Suppressor macrophage treated with lipopolysaccharide for 1 hour (primary cell): ENCODE results near the gene PCDH15.
"Not testable (repeated sequence)": the region's sequence is repeated elsewhere in the genome, so short reads cannot be mapped to it uniquely, and the experiment has no call there.

Source experiments
- DNase-seq, 3 donors: peaks; one replicate each; pipeline ENCODE4 v3.0.0-alpha.2; 2020 to 2022

Gene PCDH15

DNA sequence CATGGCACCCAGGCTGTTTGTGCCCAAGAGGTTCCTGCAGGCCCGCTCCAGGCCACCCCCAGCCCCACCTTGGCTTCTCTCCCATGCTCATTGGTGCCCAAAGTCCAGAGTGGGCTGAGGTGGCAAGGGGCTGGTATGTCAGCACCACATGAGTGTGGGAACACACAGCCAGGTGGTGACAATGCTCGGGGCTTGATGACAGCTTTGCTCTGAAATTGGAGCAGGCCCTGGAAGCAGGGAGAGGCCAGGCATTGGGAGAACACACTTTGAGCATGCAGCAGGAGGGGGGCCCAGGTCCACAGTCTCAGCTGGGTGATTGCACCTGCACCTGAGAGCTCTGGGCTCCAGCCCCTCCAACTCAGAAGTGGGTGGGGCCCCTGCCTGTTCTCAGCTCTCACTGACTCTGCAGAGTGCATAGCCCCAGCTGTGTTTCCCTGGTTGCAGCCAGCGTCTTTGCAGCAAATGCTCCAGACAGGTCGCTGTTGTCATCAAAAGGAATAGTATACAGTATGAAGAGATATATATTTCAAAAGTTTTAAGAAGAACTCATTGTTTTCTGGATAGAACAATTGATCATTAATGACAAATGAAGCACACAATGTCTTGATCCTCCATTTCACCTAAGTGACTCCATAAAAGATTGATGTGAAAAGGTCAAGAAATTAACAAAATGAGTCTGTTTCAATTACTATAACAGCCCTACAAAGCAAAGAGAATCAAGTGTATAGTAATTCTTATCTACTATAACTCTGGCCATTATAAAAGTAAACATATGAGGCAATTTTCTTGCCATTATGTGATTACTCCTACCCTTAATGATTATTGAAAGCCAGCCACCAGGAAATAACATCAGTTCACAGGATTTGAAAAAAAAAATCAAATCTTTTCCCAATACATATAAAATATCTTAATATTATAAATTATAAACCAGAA lies 848.1 kb downstream of the PCDH15 start:
- no peak for DNase-seq

DNA sequence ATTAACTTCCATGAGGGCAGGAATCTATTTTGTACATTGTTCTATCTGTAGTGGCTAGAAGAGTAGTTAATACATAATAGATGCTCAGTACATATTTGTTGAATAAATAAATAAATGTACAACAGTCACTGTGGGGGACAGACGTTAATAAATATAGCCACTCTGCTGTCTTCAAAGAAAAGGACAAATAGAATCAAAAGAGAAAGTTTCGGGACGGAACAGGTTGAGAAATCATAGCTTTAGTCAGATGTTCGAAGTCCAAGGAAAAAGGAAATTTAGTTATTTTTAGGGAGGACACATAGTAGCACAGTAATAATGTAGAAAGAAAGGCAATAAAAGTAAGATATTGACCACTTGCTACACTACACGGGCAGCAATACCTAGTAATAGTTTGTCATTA lies 861.4 kb downstream of the PCDH15 start:
- no peak for DNase-seq

GRCh38 chr10:53930648-53931047 lies 870.4 kb downstream of the PCDH15 start:
- DNase-seq, result no peak

DNA sequence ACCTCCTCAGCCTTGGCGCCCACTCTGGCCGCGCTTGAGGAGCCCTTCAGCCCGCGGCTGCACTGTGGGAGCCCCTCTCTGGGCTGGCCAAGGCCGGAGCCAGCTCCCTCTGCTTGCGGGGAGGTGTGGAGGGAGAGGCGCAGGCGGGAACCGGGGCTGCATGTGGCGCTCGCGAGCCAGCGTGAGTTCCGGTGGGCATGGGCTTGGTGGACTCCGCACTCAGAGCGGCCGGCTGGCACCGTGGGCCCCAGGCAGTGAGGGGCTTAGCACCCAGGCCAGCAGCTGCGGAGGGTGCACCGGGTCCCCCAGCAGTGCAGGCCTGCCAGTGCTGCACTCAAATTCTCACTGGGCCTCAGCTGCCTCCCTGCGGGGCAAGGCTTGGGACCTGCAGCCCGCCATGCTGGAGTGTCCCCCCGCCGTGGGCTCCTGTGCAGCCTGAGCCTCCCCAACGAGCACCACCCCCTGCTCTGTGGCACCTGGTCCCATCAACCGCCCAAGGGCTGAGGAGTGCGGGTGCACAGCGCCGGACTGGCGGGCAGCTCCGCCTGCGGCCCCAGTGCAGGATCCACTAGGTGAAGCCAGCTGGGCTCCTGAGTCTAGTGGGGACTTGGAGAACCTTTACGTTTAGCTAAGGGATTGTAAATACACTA lies 876.9 kb downstream of the PCDH15 start:
- DNase-seq, result not testable (repeated sequence)

DNA sequence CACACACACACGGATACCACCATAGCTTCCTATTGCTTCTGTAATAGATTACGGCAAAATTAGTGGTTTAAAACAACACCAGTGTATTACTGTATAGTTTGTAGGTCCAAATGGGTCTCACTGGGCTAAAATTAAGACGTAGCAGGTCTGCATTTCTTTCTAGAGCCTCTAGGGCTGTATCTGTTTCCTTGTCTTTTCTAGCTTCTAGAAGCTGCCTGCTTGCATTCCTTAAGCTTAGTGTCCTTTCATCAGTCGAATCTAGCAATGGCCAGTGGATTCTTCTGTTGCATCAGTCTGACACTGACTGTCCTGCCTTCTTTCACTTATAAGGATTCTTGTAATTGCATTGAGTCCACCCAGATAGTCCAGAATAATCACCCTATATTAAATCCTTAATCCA lies 882.3 kb downstream of the PCDH15 start:
- no peak for DNase-seq

- no peak for DNase-seq
Measured at GRCh38 chr10:53909791-53910190, 891.2 kb downstream of the PCDH15 start.

DNA sequence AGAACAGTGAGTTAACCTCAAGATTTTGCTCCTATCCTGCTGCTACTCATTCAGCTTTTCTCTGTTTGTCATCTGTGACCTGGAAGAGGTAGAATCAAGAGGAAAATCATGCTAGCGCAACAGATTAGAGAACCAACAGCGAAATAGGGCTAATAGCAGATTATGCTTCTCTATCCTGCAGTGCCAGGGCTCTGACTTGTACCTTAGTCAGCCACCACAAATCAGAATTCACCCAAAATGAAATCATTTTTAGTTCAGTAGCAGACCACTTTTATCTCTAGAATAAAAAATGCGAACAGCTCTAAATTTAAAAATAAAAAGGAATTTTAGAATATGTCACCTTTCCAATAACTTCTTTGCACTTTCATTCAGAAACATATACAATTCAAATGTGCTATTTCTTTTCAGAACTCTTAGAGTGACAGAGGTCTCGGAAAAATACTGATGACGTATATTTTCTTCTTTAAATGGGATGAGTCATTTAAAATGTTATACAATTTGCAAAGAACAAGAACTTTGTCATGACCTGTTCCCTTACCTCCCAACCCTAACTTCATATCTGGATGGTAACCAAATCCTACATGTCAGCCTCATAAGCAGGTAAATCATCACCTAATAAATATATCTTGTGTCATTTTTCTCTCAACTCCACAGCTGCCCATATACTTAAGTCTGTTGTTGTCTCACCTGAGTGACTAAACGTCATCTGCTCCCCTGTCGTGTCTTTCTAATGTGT lies 896.4 kb downstream of the PCDH15 start:
- DNase-seq, result no peak

DNA sequence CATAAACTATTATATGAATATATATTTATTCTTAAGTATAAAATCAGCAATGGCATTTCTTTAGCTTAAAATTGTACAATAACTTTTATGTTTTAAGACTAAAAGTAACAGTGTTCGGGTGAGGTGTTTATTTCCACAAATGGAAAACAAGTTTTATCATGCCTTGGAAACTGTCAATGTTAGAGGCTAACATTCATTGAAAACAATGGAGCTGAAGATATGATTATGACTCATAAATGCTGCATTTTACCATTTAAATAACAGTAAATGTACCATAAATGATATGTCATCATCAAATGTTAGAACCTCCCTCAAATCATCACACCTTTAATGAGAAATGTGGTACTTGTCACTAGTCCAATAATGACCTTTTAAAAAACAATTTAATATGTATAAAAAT lies 897.3 kb downstream of the PCDH15 start:
- DNase-seq, result no peak

- DNase-seq, result no peak
Measured at GRCh38 chr10:53899463-53900160, 901.4 kb downstream of the PCDH15 start.

DNA sequence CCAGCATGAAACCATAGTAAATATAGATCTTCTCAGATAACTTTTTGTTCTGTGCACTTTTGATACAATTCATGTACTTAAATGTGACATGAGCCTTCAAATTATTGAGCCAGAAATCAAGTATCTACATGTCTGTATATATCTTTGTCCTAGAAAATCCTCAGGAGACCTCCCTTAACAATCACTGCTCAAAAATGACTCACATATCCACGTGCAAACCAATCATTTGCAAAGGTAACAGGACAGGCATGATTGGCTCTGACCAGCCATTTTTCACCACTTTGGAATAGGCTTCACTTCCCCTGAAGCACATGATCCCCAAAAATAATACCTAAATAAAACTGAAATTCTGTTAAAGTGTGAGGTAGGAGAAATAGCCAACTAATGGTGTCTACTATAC lies 902.5 kb downstream of the PCDH15 start:
- no peak for DNase-seq

- no peak for DNase-seq
Measured at GRCh38 chr10:53894145-53894544, 906.9 kb downstream of the PCDH15 start.

DNA sequence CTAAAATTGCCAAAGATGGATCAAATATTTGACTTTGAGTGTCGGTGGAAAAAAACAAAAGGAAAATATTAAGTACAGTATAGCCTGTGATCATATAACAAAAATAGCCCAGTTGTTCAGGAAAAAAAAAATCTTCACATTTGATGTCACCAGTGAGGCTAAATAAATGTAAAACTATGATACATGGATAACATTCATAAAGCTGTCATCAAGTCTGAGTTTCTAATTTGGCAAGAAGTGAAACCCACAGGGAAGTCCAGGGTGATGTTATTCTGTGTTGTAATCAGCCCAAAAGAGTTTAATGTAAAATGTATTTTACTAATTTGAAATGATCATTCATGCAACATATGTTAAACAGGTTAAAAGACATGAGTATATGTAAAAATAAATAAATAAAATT lies 908.0 kb downstream of the PCDH15 start:
- DNase-seq, result peak; percentile 0 to 21 (median 7)

GRCh38 chr10:53886325-53887300 lies 914.4 kb downstream of the PCDH15 start:
- no peak for DNase-seq

DNA sequence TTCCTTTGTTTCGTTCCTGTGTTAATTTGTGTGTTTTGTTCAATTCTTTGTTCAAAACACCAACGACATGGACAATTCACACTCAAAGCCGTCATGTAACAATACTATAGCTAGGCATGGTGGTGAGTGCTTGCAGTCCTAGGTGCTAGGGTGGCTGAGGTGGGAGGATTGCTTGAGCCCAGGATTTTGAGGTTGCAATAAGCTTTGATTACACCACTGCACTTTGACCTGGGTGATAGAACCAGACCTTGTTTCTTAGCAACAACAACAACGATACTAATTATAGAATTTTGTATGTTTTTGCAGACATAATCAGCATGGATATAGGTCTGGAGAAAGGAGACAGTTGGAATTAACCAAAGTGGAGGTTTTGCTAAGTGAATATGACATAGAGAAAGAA lies 936.2 kb downstream of the PCDH15 start:
- DNase-seq, result no peak

DNA sequence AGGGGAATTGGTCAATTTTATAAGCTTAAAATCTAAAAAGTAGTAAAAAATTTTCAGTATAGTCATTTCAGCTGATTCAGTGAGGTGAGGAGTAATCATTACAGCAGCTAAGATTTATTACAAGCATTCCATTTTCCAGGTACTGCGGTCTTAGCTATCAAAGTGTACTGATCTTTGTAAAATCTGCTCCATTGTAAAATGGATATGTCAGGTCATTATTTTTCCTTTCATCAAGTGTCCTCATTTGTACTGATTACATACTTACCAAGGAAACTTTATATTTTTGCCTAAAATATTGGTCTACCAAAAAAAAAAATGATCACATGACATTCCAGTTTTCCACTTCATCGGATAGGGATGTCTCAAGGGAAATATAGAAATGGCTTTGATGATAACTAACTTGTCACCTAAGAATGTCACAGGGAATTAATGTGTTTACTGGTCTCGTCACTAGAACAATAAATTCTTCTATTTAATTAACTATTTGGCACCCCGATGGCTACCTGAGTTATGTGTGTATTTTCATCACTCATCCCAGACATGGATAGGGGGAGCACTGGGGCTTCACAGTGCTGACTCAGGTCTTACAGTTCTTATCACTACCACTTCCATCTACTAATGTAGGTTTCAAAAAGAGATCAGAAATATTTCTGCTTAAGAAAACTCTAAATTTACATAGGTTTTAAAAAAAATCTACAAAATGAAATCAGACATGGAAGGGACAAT lies 948.4 kb downstream of the PCDH15 start:
- DNase-seq, result no peak

DNA sequence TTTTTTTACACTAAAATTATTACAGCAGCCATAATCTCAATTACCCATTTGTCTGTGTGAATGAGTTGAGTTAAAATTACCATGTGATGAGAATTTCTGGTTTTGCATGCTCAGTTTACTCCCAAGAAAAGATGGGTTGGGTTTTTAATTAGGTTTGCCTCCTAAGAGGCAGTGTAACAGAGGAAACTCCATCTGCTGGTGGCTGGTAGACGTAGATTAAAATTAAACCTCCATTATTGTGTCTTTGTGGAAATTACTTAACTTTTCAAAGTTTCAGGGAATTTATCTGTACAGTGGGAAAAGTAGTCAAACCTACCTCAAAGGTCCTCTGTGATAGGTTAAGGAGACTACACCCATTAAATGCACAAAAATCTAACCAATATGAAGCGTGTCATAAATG lies 954.2 kb downstream of the PCDH15 start:
- DNase-seq, result no peak

- peak in 1 of 3 donors; percentile 1 for DNase-seq
Measured at GRCh38 chr10:53843736-53844362, 957.2 kb downstream of the PCDH15 start.

DNA sequence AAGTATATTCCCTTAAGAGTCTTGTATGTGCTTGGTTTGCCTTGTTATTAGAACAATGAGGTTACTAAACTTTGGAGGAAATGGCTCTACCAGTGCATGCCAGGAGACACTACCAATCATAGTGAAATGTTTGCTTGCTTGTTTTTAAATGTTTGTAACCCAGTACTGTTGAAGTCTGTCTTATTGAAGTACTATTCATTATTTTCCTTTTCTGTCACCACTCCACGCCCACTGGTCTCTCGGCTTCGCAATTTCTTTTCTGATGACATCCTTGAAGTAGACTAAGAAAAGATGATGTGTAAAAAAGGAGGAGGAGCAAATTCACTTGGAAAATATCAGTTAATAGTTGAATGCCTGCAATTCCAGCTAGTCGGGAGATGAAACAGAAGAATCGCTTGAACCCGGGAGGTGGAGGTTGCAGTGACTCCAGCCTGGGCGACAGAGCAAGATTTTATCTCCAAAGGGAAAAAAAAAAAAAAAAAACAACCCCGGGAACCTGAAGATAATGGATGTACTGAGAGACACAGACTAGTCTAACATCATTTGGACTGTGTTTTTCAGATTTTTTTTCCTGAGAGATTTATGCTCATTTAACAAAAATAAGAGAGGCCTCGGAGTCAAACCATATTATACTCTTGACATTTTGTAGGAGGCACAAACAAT lies 959.4 kb downstream of the PCDH15 start:
- DNase-seq, result no peak

- no peak for DNase-seq
Measured at GRCh38 chr10:53840653-53841052, 960.4 kb downstream of the PCDH15 start.
